IPS-20b (cell line): ENCODE measurements around the gene KLHDC9.

Experiments
- H3K27ac ChIP-seq: one replicate; pipeline ENCODE4 v1.5.1; 2013; ENCODE audit warnings: low read length
- H3K27me3 ChIP-seq: 2 replicates; pipeline ENCODE4 v1.6.1; 2013; ENCODE audit warnings: mild to moderate bottlenecking, low read length, inconsistent platforms; ENCODE audit not compliant: insufficient read depth
- H3K36me3 ChIP-seq: 2 replicates; pipeline ENCODE4 v1.6.1; 2013; ENCODE audit warnings: low read depth, mild to moderate bottlenecking, inconsistent platforms, low read length, moderate library complexity; ENCODE audit not compliant: insufficient read depth
- H3K4me1 ChIP-seq: 2 replicates; pipeline ENCODE4 v1.6.1; 2013; ENCODE audit warnings: mild to moderate bottlenecking, control low read depth, inconsistent platforms, low read length, moderate library complexity; ENCODE audit not compliant: insufficient read depth
- H3K4me3 ChIP-seq: 2 replicates; pipeline ENCODE4 v1.5.1; 2013; ENCODE audit warnings: mild to moderate bottlenecking, low read length, inconsistent platforms
- H3K9ac ChIP-seq: 2 replicates; pipeline ENCODE4 v1.6.1; 2013; ENCODE audit warnings: low read depth, mild to moderate bottlenecking, inconsistent platforms, low read length, moderate library complexity
- H3K9me3 ChIP-seq: 2 replicates; pipeline ENCODE4 v1.6.1; 2013; ENCODE audit warnings: mild to moderate bottlenecking, low read depth, low read length, inconsistent platforms; ENCODE audit not compliant: insufficient read depth

KLHDC9 gene

DNA sequence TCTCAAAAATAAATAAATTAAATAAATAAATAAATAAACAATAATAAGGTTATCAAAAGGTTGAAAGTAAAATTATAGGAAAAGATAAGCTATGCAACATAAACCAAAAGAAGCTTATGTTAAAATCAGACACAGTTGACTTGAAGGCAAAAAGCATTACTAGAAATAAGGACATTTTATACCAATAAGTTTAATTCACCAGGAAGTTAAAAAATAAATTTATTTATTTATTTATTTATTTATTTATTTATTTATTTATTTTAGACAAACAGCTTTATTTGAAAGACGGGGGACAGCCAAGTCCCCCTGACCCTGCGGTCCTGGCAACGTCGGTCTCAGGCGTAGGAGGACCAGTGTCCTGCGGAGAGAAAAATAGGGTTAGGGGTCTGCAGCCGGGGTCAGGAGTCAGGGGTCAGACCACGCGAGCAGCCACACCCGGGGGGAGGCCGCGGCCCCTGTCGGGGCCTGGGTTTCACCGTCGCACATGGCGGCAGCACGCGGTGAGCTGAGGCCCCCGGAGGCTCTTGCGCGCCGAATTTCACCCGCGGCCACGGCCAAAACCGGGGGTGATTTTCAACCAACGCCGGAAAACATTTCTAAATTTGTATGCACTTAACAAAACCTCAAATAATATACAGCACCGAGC, 42.7 kb downstream of the KLHDC9 start:
- H3K4me1 ChIP-seq: no peaks in the 10 kb centered on the region
- H3K9me3 ChIP-seq: no peaks in the 10 kb centered on the region
- no peaks in the 10 kb centered on the region for H3K27me3 ChIP-seq
- no peak overlapping the region for H3K9ac ChIP-seq
- H3K27ac ChIP-seq: no peak overlapping the region
- H3K4me3 ChIP-seq: no peak overlapping the region
- peaks cover 5% of the 10 kb centered on the region; the same call in 1 of the 2 replicates for H3K36me3 ChIP-seq

DNA sequence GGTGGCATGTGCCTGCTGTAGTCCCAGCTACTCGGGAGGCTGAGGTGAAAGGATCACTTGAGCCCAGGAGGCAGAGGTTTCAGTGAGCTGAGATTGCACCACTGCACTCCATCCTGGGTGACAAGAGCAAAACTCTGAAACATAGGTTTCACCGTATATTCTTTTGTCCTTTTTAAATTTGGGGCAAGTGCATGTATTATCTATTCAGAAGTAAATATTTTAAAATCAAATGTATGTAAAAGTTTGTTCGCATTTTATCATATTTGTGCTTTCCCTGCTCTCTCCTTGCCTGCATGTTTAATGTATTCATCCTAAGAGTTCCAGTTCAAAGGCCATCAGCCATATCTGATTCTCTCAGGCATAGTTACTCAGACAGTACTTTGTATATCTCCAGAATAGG, 47.7 kb downstream of the KLHDC9 start:
- Histone ChIP-seq H3K4me1 (no peaks in the 10 kb centered on the region), H3K27me3 (no peaks in the 10 kb centered on the region), H3K9me3 (no peaks in the 10 kb centered on the region), H3K4me3 (no peak overlapping the region), H3K9ac (no peak overlapping the region), H3K36me3 (no peaks in the 10 kb centered on the region), H3K27ac (no peak overlapping the region)
